ENCODE measurements around the gene RAB3GAP2.

GRCh38 chr1:220272047-220272840 lies at the start of gene RAB3GAP2:
- no peak for TF ChIP-seq CTCF (IDR thresholded peaks at IDR 0.05)
- TF ChIP-seq ZFX (IDR thresholded peaks at IDR 0.05; ENCODE audit: borderline replicate concordance): no peak

Measured in 22Rv1 (cell line).